NCI-H748 (cell line): ENCODE results near the gene NTSR1.

ENCODE experiments used
- DNase-seq: peaks from one replicate; lab custom pipeline; 2025; ENCODE audit not compliant: unreplicated experiment; lab: John Stamatoyannopoulos, UW

NTSR1 gene

DNA sequence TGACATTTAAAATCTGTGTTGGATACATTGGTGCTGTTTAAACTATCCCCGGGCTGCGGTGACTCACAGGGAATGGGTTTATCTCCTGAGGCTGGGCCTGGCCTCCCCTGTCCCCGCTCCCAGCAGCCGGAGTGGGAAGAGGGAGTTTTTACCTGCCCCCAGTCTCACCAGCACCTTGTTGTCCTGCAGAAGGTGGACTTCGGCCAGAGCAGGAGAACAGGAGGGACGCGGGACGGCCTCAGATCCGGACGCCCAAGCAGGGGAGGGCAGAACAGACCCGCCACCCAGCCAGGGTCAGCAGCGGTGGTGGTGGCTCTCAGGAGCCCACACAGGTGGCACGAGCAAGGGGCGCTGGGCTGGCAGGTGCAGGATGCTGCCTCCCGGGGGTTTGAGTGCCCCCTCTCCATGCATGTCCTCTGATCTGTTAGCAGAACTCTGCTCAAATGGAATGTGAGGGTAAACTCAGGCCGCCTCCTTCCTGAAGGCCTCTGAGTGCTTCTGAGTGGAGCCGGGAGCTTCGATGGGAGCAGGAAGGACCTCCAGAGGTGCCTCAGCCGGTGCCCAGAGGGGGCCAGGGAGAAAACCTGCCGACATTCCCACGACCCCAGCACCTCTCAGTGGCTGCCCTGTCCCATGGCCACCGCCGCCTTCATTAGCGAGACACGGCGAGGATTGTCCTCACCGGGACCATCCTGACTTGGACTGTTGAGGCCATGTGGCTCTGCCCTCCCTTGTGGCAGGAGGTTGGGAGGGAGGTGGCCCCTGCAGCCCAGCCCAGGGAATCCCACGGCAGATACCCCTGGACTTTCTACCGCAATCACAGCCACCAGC, 44.2 kb downstream of the NTSR1 start:
- DNase-seq, result no peak

DNA sequence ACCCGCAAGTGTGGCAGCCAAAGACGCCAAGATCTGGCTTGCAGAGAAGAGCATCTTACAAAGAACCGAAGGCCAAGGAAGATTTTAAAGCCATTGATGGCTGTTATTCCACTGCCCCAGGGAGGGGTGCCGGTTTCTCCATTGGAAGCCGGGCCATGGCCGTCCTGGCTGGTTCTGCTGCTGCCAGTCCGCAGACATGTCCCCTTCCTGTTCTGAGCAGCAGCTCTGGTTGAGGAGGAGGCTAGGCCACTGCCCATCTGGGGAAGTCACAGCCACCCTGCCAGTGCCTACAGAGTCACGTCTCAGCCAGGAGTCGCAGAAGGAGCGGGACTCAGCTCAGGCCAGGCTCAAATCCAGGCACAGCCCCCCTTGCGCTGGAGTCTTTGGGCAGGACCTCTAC, 45.0 kb downstream of the NTSR1 start:
- DNase-seq, result no peak

DNA sequence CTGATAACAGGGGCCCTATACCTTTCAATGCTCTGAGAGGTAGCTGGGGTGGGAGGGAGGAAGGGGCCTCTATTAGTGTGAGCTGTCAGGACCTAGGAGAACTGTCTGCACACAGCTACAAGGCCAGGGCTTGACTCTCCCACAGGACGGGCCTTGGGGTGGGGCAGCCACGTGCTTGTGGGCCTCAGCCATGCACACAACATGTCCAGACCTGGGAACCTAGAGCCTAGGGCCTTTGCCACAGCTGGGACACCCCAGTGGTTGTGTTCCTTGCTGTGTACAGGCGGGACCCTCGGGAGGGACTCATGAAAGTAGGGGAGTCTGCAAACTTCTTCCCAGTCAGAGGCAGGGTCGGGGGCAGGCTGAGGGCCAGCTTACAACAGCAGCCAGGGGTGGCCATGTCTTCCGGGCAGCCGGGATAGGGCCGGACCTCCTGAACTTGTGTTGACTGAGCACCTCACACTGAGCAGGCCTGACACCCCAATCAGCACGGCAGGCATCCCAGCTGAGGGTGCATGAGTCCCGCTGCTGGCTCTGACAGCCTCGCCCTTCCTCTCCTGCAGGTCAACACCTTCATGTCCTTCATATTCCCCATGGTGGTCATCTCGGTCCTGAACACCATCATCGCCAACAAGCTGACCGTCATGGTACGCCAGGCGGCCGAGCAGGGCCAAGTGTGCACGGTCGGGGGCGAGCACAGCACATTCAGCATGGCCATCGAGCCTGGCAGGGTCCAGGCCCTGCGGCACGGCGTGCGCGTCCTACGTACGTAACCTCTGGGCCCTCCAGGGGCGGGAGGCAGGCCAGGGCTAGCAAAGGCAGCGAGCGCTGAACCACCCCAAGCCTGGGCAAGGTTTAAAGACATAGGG, 45.7 kb downstream of the NTSR1 start:
- DNase-seq, result no peak

DNA sequence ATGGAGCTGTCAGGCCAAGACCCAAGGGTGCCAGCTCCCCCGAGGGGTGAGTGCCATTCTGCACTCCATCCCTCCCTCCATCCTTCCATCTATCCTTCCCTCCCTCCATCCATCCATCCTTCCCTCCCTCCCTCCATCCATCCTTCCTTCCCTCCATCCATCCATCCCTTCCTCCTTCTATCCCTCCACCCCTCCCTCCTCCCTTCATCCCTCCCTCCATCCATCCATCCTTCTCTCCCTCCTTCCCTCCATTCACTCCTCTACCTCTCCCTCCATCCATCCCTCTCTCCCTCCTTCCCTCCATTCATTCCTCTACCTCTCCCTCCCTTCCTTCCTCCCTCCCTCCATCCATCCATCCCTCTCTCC, 46.3 kb downstream of the NTSR1 start:
- DNase-seq, result no peak

DNA sequence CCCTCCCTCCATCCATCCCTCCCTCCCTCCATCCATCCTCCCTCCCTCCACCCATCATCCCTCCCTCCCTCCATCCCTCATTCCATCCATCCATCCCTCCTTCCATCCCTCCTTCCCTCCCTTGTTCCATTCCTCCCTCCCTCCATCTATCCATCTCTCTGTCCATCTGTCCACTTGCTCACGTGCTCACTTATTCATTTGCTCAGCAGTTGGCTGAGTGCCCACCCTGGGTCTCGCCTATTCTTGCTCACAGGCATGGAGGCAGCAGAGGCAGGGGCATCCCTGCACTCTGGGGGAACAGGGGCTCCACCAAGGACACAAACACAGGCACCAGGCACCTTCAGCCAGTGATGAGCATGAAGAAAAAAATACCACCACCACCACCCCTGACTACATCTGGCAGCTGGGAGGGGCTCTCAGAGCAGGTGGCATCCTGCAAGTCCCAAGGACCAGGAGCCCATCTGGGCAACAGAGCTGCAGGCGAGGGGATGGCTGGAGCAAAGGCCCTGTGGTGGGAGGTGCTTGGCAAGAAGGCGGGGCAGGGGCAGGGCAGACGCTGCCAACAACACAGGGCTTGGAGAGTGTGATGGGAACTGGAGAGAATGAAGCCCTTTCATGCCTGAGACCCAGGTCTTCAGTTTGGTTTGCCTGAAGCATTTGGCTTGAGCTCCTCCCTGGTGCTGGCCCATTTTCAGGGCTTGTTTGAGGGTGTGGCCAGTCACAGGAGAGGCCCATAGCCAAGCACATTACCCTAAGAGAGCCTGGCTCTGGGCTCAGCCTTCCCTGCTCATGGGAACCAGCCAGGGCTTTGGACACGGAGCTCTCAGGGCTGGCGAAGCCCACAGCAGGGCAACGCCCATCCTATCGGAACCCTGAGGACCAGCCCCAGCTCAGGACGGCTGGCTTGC, 47.4 kb downstream of the NTSR1 start:
- DNase-seq, result peak; percentile 19

DNA sequence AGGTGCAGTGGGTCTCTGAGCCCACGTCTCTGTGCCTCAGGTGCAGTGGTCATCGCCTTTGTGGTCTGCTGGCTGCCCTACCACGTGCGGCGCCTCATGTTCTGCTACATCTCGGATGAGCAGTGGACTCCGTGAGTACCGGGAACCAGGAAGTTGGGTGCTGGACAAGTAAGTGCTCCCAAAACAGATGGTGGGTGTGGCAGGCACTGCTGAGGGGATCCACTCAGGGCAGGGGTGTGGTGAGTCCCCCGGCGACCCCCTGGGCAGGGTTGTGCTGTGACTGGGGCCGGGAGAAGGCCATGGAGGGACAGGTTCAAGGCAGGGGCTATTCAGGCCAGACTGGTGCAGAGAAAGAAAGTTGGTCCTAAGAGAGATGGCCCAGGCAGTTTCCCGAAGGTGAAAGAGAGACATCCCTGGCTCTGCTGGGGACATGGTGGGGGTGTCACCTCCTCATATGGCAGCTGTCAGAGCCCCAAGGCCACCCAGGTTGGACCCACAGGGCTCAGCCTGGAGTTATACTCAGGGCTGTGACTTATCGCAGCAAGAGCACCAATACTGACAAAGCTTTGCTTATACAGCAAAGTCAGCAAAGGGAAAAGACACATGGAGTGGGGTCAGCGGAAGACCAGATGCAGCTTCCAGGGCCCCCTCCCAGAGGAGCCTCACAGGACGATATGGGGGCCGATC, 49.7 kb downstream of the NTSR1 start:
- DNase-seq, result no peak

GRCh38 chr20:62759981-62760431, 51.4 kb downstream of the NTSR1 start:
- DNase-seq, result no peak

DNA sequence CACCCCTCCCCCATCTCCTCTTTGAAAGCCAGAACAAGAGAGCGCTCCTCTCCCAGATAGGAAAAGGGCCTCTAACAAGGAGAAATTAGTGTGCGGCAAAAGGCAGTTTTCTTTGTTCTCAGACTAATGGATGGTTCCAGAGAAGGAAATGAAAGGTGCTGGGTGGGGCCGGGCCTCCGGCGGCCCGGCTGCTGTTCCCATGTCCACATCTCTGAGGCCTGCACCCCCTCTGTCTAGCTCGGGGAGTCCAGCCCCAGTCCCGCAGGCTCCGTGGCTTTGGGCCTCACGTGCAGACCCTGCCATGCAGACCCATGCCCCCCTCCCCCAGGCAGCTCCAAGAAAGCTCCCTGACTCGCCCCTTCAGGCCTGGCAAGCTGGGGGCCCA, 51.8 kb downstream of the NTSR1 start:
- DNase-seq, result no peak

- no peak for DNase-seq
Observed at GRCh38 chr20:62760856-62761758, 52.5 kb downstream of the NTSR1 start.

- no peak for DNase-seq
Observed at GRCh38 chr20:62761759-62762131, 53.1 kb downstream of the NTSR1 start.

DNA sequence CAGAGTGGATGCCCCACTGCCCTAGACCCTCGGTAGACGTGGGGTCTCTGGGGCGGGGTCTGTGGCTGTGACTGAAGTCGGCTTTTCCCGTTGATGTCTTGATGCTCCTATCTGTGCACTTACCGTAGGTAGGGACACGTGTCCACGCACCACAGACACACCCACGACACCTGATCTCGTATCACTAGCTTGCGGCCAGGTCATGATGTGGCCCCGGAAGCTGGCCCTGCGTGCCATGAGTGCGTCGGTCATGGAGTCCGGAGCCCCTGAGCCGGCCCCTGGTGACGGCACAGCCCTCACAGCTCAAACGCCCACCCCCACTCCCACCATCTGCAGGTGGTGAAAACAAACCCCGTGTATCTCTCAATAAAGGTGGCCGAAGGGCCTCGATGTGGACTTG, 53.7 kb downstream of the NTSR1 start:
- DNase-seq, result no peak

GRCh38 chr20:62762801-62763368, 54.2 kb downstream of the NTSR1 start:
- no peak for DNase-seq

- DNase-seq, result no peak
Observed at GRCh38 chr20:62763404-62763803, 54.8 kb downstream of the NTSR1 start.

DNA sequence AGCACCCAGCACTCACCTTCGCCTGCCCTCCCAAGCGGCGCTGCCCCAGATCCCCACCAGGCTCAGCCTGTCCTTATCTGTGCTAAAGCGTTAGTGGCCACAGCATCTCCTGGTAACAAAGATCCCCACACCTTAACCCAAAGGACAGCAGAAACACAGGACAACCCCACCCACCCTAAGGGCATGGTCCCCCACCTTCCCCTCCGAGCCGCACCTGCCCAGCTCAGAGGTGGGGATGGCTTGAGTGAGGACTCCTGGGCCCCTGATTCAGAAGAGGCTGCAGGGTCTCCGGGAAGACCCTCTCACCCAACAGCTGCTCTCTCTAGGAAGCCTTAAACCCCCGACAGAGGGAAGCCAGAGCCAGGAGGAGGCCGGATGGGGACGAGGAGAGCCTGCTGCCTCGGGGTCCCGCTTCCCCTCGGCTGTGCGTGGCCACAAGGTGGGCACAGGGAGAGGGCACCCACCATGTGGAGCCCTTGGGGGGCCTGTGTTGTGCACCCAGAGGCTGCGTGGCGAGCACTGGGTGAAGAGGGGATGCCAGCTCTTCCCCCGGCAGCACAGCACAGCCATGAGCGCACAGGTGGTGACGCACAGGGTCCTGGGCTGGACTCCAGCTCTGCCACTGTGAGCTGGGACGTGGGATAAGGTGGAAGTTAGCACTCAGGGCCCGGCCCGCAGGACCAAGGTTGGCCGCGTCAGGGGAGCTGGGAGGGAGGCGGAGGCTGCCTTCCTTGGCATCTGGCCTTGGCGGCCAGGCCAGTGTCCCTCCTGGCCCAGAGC, 55.7 kb downstream of the NTSR1 start:
- DNase-seq, result no peak

DNA sequence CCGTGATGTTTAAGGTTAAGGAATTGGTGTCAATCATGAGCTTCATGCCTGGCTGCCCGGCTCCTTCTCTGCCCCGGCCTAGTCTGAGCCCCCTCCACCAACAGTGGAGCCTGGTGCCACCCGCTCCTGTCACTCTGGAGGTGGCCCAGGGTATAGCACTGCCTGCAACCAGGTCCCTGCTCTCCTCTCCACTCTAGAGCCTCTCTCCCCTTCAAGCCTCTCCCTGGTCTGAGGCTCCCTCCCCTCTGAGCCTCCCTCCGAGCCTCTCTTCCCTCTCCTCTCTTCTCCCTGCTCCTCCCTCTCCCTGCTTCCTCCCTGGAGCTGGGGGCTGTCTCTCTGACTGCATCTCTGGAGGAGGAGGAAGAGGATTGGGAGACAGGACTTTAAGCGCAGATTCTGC, 56.4 kb downstream of the NTSR1 start:
- no peak for DNase-seq

- no peak for DNase-seq
Observed at GRCh38 chr20:62765432-62766070, 56.9 kb downstream of the NTSR1 start.

GRCh38 chr20:62766071-62766450, 57.4 kb downstream of the NTSR1 start:
- DNase-seq, result no peak

DNA sequence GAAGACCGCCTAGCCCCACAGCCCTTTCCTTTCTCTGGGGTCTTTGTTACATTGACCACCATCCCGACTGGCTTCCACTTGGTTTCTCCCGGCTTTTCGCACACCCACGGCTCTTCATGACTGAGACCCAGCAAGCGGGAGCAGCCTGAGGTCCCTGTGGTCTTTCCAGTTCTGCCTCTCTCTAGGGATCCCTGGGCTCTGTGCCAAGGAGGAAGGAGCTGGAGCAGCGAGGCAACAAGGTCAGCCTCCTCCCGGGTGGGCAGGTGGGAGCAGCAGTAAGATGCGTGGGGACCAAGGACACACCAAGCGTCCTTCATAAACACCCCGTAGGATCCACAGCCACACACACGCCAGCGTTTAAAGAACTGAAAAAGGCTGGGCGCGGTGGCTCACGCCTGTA, 58.1 kb downstream of the NTSR1 start:
- DNase-seq, result peak; percentile 54
